GM19468 (cell line): ENCODE measurements around the gene FAM161A.
"Not testable (repeated sequence)": the region's sequence is repeated elsewhere in the genome, so short reads cannot be mapped to it uniquely, and the experiment has no call there.

ENCODE experiments used
- ATAC-seq: cut with Tn5 transposase; IDR thresholded peaks from one replicate; pipeline ENCODE4 v1.9.1; 2021; ENCODE audit warnings: mild to moderate bottlenecking, moderate library complexity, moderate number of reproducible peaks; ENCODE audit not compliant: unreplicated experiment; ENCODE audit errors: extremely low read depth

The FAM161A gene

DNA sequence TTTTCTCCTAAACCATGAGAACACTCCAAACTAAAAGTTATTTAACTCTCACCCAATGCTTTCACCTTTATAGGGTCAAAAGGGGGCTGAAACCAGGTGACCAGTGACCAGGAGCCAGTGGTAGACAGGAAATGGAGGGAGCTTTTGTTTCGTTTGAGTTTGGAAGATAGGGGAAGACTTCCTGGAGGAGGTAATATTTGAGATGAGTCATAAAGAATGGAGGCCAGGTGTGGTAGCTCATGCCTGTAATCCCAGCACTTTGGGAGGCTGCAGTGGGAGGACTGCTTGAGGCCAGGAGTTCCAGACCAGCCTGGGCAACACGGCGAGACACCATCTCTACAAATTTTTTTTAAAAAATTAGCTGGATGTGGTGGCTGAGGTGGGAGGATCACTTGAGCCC, 8.5 kb downstream of the FAM161A start:
- no peak for ATAC-seq

DNA sequence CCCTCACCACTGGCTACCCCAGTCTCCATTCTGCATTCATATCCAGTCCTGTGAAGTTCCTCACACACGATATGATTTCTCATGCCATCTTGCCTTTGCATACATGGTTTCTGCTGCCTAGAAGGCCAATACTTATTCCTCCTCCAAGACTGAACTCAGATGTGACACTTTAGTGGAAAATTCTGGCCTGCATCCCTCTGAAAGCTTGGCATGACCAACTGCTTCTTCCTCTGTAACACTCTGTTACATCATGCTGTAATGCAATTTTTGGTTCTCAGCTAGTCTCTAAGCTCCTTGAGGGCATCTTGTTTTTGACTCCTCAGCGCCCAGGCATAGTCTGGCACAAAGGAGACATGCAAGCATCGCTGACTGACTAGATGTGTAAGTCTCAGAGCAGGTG, 12.6 kb downstream of the FAM161A start:
- ATAC-seq, result no peak

DNA sequence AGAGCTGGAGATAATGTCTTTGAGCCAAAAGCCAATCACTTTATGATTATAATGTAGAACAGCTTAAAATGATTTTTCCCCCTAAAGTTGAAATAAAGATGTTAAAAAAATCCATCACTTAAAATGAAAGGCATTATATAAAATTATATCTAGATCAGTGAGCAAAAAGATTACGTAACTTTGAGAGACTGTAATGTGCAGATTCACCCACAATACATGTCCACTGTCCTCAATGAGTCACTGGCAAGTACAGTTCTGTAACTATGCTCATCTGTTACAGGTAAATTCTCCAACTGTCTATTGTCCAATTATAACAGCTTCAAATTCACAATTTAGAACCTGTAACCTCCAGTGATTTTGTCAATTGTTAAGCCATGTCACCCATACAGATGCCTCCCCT, 19.0 kb downstream of the FAM161A start:
- ATAC-seq, result no peak

DNA sequence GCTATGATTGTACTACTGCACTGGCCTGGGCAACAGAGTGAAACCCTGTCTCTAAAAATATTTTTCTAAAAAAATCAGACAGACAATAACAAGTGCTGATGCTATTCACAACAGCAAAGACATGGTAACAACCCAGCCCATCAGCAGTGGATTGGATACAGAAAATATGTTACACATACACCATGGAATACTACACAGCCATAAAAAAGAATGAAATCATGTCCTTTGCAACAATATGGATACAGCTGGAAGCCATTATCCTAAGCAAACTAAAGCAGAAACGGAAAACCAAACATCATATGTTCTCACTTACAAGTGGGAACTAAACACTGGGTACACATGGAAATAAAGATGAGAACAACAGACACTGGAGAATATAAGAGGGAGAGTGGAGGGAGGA, 19.9 kb downstream of the FAM161A start:
- no peak for ATAC-seq

DNA sequence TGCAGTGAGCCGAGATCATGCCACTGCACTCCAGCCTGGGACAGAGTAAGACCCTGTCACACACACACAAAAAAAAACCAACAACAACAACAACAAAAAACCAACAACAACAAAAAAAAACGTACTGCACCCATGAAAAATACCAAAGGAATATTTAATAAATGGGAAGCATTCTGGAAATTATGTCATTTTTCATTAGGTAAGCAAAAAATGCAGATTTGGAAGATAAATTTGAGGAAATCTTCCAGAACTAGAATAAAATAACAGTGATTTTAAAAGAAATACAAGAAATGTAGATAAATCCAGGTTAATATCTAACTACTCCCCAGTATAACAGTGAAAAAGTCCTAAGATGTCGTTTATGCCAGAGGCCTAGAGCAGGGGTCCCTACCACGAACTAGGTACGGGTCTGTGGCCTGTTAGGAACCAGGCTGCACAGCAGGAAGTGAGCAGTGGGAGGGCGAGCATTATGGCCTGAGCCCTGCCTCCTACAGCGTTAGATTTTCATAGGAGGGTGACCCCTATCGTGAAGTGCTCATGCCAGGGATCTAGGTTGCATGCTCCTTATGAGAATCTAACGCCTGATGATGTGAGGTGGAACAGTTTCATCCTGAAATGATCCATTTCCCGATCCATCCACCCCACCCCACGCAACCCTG, 21.5 kb downstream of the FAM161A start:
- ATAC-seq, result no peak

DNA sequence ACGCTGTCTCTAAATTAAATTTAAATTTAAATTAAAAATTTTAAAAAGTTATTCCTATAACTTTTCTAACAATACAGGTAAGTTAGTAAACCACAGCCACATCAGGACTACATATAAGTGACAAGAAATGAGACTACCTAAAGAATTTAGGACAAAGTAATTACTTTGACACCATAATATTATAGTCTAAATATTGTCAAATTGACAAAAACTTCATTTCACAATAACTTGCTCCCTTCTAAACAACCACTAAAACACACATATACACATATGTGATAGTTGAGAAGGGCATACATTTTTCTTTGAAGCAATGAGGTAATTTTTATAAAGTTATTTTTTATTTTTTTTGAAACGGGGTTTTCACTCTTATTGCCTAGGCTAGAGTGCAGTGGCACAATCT, 31.6 kb downstream of the FAM161A start:
- no peak for ATAC-seq

DNA sequence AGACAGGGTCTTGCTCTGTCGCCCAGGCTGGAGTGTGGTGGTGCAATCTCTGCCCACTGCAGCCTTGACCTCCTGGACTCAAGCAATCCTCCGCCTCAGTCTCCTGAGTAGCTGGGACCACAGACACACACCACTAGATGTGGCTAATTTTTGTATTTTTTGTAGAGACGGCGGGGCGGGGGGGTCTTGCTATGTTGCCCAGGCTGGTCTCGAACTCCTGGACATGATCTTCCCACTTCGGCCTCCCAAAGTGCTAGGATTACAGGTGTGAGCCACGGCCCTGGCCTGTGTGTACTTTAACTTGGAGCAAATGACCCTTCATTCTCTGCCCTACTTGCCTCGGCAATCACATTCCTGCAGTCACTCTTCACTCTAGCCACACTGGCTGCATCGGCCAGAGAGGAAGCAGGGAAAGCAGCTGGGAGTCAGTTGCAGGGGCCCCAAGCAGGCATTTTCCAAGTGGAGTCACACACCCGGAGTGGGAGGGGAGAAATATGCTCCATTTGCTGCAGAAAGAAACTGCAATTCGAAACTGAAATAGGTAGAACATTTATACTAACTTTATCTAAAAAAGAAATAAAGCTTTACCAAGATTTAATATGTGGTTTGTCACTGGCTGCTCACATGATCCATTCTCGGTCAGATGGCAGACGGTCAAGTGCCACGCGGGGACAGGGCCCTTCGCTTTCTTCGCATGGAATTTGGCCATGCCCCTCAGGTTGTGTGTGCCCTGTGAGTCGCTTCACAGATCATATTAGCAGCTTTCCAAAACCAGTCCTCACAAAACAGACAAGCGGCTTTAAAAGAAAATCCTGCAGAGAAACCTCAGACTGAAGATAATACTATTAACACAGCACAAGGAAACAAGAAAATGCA, 37.1 kb downstream of the FAM161A start:
- no peak for ATAC-seq

DNA sequence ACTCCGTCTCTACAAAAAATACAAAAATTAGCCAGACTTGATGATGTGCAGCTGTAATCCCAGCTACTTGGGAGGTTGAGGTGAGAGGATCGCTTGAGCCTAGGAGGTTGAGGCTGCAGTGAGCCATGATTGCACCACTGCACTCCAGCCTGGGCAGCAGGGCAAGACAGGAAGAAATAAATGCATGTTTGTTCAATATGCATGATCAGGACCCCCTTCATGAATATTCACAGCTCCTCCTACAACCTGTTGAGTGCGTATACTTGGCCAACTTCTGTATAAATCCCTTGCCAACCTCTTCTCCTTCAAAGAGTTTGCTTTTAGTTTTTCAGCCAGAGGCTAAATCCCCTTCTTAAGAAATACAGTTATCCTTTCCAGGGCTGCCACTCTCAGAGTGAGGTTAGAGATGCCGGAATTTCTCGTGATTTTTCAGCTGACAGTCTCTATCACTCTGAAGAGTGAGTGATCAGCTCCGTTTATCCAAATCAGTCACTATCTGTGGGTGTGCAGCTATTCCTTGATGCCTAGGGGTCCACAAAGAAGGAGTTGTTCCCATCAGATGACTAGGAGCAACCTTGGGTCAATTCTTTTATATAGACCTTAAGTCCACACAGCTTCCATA, 39.2 kb downstream of the FAM161A start:
- ATAC-seq, result no peak

DNA sequence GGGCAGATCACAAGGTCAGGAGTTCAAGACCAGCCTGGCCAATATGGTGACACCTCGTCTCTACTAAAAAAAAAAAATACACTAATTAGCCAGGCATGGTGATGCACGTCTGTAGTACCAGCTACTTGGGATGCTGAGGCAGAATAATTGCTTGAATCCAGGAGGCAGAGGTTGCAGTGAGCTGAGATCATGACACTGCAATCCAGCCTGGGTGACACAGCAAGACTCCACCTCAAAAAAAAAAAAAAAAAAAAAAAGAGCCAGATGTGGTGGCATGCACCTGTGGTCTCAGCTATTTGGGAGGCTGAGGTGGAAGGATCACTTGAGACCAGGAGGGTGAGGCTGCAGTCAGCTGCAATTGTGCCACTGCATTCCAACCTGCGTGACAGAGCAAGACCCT, 40.5 kb downstream of the FAM161A start:
- ATAC-seq, result not testable (repeated sequence)

DNA sequence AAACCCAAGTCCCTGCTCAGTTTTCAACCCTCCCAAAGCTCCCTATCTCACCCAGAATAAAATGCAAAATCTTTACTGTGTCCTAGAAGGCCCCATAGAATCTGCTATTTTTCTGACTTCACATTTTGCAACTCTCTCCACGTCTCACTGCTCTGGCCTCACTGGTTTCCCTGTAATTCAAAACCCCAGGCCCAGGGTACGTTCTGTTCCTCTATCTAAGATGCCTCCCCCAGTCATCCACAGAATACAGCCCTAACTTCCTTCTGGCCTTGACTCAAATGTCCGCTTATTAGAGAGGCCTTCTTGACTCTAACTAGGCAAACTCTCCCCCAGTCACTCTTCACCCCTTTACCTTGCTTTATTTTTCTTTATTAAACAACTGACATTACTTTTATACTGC, 42.0 kb downstream of the FAM161A start:
- no peak for ATAC-seq

DNA sequence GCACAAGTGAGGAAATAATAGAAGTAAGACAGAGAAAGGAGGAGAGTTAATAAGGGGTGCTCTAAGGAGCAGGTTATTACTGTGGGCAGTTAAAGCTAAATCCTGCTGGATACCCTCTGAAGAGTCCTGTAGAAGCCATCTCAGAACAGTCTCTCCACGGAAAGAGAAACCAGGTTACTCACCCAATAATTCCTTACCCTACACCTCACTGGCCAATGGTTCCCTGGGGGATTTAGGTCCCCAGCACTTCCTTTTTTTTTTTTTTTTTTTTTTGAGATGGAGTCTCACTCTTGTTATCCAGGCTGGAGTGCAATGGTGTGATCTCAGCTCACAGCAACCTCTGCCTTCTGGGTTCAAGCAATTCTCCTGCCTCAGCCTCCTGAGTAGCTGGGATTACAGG, 43.7 kb downstream of the FAM161A start:
- not testable (repeated sequence) for ATAC-seq

DNA sequence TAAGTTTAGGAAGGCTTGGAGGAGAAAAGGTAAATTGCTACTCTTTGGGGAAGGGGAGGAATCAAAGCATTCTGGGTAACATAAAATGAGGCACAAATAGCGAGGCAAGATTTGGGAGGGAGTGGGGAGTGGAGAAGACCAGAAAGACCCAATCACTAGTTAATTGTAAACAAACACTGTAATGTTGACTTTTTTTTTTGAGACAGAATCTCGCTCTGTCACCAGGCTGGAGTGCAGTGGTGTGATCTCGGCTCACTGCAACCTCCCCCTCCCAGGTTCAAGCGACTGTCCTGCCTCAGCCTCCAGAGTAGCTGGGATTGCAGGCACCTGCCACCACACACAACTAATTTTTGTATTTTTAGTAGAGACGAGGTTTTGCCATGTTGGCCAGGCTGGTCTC, 45.2 kb downstream of the FAM161A start:
- not testable (repeated sequence) for ATAC-seq

DNA sequence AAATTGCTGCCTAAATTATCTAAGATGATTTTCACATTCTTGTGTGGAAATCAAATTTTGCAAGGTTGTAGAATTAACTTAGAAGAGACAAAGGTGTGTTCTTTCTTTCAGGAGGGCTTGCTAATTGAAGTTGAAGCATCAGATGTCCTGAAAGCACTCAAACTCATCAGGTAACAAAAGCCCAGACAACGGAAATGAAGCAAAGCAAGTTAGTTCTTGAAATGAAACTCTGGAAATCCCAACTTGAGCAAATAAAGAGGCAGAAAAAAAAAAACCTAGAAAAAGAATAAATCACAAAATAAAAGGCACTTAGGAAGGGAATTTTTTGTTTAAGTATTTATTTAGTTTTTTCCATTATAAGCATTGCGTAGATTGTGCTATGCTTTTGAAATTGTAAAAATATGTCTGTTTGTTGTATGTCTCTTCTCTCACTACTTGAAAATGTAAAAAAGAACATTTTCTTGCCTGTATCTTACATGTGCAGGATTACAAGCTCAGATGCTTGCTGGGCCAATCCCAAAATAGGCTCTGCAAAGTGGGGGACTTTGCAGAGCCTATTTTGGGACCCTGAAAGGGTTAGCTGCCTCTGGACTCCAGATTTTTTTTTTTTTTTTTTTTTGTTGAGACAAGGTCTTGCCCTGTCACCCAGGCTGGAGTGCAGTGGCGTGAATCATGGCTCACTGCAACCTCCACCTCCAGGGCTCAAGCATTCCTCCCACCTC, 46.7 kb downstream of the FAM161A start:
- ATAC-seq, result no peak

DNA sequence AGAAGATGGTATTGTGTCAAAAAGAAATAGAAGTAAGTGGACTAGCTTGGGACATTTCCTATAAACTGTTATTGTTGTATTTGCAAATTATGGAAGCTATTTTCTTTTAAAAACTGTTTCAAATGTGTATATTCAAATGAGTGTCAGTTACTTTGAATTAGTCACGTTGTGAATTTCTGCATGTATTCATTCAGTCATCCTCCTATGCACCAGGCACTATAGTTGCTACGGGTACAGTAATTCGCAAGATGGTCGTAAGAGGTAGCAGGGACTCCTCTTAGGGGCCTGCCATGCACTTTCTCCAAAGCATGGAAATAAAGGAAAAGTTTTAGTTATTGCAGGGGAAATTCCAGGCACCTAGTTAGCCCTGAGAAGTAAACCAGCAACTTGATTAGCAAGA, 51.3 kb downstream of the FAM161A start:
- no peak for ATAC-seq

DNA sequence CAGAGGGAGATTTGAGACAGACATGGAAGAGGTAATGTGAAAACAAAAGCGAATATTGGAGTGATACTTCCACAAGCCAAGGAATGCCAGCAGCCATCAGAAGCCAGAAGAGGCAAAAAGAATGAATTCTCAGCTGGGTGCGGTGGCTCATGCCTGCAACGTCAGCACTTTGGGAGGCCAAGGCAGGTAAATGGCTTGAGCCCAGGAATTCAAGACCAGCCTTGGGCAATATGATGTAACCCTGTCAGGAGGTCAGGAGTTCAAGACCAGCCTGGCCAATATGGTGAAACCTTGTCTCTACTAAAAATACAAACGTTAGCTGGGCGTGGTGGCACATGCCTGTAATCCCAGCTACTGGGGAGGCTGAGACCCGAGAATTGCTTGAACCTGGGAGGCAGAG, 54.8 kb downstream of the FAM161A start:
- no peak for ATAC-seq

DNA sequence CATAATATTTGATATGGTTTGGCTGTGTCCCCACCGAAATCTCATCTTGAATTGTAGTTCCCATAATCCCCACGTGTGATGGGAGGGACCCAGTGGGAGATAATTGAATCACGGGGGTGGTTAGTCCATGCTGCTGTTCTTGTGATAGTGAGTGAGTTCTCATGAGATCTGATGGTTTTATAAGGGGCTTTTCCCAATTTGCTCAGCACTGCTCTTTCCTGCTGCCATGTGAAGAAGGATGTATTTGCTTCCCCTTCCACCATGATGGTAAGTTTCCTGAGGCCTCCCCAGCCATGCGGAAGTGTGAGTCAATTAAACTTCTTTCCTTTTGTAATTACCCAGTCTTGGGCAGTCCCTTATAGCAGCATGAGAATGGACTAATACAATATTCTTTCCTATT, 56.4 kb downstream of the FAM161A start:
- ATAC-seq, result not testable (repeated sequence)

DNA sequence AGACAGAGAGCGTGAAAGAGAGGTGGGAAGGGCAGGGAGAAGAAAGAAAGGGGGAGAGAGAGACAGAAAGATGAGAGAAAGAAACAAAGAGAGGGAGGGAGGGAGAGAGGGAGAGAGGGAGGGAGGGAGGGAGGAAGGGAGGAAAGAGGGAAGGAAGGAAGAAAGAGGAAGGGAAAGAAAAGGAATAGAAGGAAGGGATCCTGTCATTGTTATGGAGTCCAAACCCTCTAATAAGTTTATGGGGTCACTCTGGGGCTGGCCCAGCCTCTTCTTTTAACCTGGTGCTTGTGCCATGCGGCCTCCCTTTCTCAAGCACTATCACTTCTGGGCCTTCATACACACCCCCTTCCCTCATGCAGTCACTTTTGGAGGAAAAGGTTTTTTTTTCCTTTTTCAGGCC, 58.5 kb downstream of the FAM161A start:
- ATAC-seq, result no peak

DNA sequence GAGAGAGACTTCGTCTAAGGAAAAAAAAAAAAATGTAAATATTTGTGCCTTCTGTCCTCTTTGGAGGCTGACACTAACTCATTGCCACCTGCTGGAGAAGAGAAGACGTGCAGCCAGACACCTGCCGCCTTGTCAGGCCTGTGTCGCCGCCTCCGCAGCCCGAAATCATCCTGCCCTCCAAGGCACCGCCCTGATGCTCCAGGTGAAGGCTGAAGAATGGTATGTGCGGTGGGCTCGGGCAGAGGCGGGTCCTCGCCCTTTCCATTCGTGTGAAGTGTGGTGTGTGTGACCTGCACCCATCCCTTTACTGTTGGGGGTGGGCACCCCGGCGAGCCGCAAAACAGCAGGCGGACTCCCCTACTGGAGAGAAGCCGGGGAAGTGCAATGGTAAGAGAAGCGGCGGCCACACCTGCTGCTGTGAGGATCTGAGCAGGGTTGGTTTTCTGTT, 60.4 kb downstream of the FAM161A start:
- no peak for ATAC-seq

DNA sequence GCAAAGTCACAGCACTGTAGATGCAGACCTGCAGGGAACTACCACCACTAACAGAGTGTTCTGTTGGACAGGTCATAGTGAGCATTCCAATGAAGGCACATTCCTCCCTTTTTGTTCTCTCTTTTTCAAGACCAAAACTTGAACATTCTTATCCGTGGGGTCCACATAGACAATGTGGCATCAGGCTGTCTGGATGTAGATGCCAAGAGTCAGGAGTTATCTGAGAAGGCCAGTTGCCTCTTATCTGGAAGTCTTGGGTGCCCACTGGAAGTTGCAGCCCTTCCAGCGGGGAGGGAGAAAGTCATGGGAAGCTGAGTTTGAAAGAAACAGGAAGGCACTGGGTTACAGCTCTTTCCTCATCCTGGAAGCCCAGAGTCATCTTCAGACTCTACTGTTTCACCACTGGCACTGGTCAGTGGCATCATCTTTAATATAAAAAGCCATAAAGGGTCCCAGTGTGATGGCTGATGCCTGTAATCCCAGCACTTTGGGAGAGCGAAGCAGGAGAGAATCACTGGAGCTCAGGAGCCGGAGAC, 61.4 kb downstream of the FAM161A start:
- no peak for ATAC-seq
